Fibroblast of skin of right quadriceps (primary cell): Measurements from ENCODE around the gene ANKK1.

Experiments used
- DNase-seq: peaks from one replicate; pipeline ENCODE4 v3.0.0-alpha.2; 2013

The ANKK1 gene

DNA sequence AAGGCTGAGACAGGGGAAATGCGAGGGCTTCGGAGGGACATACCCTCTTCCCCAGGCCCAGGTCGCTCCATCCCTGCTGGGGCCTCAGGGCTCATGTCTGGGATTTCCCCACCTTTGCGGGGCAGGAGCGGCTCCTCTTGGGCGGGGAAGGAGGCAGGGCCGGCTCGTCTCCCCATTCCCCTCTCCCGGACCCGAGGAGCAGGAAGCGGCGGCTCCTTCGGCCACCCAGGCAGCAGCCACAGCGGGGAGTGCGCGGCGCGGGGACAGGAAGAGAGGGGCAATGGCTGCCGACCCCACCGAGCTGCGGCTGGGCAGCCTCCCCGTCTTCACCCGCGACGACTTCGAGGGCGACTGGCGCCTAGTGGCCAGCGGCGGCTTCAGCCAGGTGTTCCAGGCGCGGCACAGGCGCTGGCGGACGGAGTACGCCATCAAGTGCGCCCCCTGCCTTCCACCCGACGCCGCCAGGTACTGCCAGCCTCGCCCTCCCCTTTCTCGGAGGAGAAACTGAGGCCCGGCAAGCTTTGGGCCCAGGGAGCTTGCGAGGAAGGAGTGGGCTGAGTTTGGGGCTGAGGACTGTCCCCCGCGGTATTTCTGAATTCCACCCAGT lies at the start of gene ANKK1:
Gene ANKK1, plus strand, starts transcription at position 175 of the 607 bp plus-strand sequence. Its CDS starts 106 bp downstream, at position 281.
- no peak for DNase-seq

GRCh38 chr11:113338730-113339129 lies 48.8 kb upstream of the ANKK1 start:
- DNase-seq = no peak

GRCh38 chr11:113339929-113340589 lies 47.5 kb upstream of the ANKK1 start:
- DNase-seq = no peak

GRCh38 chr11:113341388-113342165 lies 46.0 kb upstream of the ANKK1 start:
- DNase-seq = no peak

- DNase-seq = no peak
These were observed 41.6 kb upstream of the ANKK1 start for GRCh38 chr11:113345978-113346377.

- no peak for DNase-seq
These were observed 38.1 kb upstream of the ANKK1 start for GRCh38 chr11:113349528-113349927.

- DNase-seq = no peak
These were observed 37.1 kb upstream of the ANKK1 start for GRCh38 chr11:113350336-113351067.

- no peak for DNase-seq
These were observed 36.5 kb upstream of the ANKK1 start for GRCh38 chr11:113351068-113351450.

DNA sequence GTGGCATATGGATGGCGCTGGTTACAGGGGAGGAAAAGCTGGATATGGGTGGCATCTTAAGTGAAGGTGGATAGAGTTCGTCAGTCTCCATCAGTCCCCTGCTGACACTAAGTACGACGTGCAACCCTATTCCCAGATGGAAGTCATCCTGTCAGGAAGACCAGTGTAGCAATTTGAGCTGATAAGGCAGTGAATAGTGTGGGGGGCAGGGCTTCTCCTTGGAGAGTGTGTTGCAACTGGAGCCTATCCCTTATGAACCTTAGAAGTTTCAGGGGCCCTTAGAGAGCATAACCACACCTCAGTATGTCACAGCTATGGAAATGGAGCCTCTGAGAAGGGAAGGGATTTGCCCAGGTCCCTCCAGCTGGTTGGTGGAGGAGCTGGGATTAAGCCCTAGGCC lies 36.1 kb upstream of the ANKK1 start:
- DNase-seq = no peak

- DNase-seq = no peak
These were observed 31.4 kb upstream of the ANKK1 start for GRCh38 chr11:113356203-113356602.

DNA sequence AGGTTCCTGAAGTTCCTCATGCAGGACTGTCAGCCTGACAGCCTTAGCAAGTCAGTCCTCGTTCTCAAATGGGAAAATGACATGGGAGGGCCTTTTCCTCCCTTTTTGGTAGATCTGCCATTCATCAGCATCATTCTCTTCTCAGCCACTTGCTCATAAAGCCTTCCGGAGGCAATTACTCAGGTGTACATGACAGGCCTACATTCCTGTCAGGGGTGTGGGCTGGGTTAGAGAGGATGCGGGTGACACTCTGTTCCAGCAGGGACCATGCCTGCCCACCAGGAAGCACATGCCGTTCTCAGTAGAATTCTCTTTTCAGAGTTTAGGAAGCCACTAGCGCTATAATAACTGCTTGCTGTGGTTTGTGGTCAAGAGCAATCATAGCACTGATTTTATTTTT lies 24.2 kb upstream of the ANKK1 start:
- DNase-seq = no peak

DNA sequence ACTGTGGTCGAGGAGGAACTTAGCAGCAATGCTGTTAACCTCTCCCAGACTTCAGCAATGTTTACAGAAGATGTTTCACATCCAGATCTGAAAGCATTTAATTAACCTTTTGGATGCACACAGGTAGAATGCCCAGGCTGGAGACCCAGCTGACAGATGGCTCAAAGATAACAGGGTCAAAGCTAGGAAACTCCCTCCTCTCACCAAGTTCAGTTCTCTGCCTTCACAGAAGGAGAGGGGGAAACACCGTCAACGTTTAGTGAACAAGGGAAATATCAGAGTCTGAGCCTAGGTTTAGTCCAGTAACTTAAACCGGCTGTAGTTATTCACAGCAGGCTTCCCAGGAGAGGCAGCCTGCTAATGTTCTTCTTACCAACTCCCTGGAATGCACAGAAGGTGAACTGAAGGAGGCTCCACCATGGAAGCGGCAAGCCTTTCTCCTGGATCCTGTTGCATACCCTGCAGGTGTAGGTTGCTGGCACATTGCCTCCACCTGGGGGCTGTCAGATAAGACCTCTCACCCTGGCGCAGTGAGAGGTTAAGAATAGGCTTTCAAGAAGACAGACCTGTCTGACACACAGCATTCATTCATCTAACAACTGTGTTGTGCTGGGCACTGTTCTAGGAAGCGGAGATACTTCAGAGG lies 23.5 kb upstream of the ANKK1 start:
- no peak for DNase-seq

DNA sequence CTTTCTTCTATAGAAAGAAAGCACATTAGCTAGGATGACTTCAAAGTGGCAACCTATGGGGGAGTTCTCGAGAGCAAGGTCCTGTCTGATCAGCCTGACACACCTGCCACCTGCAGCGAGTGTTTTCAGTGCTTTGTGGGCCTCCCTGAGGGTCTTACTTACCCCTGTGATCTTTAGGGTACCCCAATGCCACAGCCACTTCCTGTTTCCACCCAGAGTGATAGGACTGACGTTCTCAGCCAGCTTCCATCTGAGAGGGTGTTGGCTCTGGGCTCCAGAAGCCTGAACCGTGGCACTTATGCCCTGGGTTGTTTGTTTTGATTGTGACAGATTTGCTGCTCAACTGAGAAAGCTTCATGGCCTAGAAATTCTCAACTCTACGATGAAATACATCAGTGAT lies 21.7 kb upstream of the ANKK1 start:
- DNase-seq = no peak

- DNase-seq = no peak
These were observed 18.2 kb upstream of the ANKK1 start for GRCh38 chr11:113369411-113369810.

GRCh38 chr11:113370634-113371033 lies 16.9 kb upstream of the ANKK1 start:
- no peak for DNase-seq

DNA sequence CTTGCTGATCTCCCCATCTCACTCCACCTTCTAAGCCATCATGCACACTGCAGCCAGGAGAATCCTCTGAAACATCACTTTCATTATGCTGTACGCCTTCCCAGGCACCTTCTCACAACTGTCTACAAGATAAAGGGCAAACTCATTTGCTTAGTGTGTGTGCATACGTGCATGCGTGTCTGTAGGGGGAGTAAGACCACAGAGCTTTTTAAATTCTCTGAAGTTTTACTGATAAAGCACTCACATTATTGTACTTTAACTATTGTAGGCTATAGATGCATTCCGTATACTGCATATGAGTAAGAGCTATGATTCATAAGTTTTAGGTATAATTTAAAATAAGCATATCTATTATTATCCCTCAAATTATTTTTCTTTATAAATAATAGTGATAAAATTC lies 15.3 kb upstream of the ANKK1 start:
- DNase-seq = no peak

DNA sequence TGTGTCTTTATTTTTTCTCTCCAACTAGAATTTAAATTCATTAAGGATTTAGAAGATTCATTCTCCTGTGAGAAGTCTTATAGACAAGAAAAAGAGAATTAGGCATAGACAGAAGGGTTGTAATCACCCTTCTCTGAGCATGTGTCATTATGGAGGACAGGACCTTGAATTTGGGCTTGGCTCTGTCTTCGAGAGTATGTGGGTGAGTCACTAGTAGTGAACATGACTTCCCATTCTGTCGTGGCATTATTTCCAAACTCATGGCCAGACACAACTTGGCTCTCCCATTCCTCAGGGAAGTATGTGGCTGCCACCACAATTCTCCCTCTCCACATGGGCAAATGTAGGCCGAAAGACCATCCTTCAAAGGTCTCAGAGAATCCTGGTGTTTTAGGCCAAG lies 14.3 kb upstream of the ANKK1 start:
- DNase-seq = peak; percentile 50

DNA sequence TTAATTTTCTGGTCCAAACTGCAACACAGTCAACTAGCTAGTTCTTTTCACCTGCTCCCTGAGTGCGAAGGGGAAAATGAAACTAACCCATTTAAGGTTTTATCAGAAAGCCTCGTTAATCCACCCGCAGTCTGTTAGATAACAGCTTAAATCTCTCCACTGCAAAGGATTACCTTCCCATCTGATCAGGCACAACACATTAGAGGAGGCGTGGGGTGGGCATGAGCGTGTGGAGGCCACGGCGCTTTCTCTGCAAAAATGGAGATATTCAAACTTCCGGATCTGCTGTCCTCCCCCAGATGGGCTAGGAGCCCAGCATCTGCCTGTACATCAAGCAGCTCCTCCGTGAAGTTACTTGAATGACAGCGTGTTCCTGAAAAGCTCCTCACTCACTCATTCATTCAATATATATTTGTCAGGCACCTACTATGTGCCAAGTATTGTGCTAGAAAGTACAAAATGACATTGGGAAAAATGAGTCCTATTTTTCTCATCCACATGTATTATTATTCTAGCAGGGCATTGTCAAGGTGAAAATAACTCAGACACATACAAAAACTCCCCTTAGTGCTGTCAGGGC lies 13.5 kb upstream of the ANKK1 start:
- no peak for DNase-seq

DNA sequence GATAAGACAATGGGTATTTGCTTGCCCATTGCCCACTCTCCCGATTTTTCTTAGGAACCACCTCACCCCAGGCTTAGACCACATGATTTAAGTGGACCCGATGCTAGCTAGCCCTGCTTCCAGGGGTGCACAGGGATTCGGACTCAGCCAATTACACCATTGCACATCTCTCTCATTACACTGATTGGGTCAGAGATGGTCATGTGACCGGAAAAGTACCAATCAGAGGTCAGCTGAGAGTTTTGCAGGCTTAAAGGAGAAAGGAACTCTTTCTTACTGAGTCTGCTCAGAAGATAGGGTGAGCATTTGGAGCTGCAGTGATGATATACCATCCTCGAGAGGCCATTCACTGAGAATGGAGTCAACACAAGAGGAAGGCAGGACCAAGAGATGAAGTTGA lies 12.2 kb upstream of the ANKK1 start:
- no peak for DNase-seq

GRCh38 chr11:113376156-113376555 lies 11.4 kb upstream of the ANKK1 start:
- no peak for DNase-seq

DNA sequence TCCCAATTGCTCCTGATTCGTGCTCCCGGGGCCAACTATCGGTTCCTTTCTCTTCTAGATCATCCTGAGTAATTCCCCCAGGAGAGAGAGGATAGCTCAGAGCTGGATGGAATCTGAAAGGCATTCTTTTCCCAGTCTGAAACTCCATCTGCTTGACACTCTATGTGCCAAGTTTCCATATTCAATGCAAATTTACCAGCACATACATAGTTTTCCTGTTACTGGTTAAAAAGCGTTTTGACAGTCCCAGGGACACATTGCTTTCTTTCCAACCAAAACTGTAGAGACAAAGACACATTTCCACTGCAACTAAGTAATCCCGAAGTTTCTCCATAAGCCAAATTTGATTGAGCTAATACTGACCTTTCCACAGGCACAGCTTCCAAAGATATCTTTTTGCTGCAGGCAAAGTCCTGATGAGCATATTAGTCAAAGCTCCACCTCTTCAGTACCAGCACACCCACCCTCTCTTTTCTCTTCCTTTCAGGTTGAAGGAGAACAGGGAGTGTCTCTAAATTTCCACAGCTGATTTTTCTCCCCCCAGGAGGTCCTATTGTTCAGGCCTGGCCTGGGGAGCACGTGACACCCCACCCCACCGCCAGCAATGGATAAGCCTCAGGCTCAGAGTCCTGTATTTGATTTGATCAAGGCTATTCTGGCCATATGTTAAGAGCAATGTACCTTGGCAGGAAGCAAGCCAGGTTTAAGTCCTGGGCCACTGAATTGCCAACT lies 9.7 kb upstream of the ANKK1 start:
- DNase-seq = peak; percentile 25

- DNase-seq = no peak
These were observed 8.9 kb upstream of the ANKK1 start for GRCh38 chr11:113378692-113379091.
